GM19193 (cell line): ENCODE measurements around the gene MAST1.

Source experiments
- POLR2A ChIP-seq: IDR thresholded peaks from 4 replicates; pipeline ENCODE4 v1.6.1; 2011; ENCODE audit not compliant: insufficient read depth, insufficient read length; ENCODE audit errors: extremely low read depth

Gene MAST1

DNA sequence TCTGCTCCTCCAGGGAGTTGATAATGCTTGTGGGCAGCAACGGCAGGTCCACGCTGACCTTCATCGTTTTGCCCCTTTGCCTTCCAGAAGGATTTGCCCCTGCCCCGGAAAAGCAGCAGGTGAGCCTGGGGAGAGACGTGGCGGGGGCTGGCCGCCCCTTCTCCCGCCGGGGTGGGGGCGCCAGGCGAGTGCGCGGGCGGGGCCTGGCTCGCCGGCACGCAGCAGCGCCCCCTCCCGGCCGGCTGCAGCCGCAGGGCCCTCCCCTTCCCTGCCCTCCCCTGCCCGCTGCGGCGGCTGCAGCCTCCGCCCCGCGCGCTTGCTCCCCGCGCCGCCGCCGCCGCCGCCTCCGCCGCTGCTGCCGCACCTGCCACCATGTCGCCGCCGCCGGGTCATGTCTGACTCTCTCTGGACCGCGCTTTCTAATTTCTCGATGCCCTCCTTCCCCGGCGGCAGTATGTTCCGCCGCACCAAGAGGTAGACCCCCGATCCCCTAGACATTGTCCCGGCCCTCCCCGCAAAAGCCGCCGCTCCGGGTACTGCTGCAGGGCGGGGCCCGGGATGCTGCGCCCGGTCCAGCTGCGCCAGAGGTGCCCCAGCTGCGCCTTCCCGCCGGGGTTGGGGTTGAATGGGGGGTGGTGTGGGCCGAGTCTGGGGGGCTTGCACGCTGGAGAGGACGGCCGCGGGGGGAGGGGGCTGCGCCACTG lies at the start of gene MAST1:
TSS of gene MAST1 (plus strand) at position 334 of the 704 bp plus-strand sequence. CDS start at position 392, 58 bp downstream.
- TF ChIP-seq POLR2A: no peak

DNA sequence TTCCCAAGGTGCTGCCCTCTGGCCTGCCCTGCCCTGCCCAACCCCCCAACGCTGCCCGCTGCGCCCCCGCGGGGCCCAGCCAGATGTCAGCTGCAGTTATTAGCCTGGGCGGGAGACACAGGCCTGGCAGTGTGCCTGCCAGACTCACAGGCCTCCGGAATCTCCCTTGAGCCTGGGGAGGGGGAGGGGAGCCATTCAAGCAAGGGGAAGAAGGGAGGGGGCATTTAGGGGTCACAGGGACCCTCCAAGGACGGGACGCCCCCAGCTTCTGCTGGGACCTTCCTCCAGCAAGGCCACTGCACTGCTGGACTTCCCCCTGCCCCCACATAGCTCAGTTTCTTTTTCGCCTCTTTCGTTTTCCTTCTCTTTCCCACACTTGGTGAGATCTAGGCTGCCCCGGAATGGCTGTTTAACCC lies 49.6 kb upstream of the MAST1 start:
- peak; percentile 28 for TF ChIP-seq POLR2A

DNA sequence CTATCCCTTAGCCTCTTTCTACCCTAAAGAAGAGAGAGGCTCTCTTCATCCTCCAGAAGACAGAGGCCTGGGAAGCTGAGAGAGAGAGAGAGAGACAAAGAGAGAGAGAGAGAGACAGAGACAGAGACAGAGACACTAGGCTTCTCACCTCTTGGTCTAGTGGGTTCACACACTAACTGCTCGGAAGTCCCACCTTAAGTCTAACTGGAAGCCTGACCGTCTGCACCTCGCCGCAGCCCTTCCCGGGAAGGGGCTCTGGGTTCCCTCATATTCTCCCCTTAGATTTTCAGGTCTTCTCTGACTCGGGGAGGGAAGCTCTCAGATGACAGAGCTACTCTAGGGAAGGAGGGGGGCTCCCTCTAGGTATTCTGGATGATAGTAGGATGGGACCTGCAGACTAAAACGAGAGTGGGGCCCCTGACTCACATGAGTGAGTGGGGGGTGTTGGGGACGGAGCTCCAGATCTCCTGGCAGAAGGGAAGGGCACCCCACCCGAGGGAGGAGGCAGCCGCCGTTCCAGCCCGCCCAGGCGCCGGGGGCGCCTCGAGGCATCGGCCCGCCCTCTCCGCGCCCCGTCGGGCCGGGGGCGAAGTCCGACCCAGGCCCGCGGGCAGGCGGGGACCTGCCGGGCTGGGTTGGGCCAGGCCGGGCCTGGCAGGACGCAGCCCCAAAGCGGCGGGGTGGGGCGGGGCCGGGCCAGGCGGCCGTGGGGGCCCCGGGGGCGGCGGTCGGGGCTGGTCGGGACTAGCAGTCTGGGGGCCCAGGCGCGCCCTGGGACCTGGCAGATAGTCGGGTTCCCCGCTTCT lies 49.0 kb upstream of the MAST1 start:
- peak; percentile 56 for TF ChIP-seq POLR2A

DNA sequence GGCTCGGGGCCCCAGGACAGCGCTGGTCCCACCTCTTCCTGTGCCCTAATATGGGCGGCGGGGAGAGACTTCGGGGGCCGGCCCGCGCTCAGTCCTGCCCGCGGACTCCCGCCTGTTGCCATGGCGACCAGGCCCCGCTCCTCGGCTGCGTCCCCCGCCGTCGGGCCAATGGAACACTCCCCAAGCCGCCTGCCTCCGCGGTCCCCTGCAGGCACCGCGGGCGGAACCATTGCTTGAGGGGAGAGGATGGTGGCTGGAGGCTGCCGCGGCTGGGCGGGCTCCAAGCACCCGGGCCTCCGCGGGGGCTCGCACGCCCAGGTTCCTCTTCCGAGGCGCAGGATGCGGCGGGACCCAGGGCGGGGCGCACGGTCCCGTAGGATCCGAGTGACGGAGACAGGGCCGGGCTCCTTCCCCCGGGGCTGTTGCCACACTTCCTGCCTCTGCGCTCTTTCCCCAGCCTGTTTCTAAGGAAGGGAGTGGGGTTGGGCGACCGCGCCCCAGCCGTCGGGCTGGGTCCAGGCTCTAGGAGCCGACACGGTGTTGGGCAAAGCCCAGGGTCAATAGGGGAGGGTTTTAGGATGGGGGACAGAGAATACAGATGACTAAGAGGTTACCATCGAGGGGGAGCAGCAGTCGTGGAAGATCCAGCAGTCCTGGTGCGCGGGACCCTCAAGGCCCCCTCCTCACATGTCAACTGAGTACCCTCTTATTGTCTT lies 48.3 kb upstream of the MAST1 start:
- peak; percentile 55 for TF ChIP-seq POLR2A

DNA sequence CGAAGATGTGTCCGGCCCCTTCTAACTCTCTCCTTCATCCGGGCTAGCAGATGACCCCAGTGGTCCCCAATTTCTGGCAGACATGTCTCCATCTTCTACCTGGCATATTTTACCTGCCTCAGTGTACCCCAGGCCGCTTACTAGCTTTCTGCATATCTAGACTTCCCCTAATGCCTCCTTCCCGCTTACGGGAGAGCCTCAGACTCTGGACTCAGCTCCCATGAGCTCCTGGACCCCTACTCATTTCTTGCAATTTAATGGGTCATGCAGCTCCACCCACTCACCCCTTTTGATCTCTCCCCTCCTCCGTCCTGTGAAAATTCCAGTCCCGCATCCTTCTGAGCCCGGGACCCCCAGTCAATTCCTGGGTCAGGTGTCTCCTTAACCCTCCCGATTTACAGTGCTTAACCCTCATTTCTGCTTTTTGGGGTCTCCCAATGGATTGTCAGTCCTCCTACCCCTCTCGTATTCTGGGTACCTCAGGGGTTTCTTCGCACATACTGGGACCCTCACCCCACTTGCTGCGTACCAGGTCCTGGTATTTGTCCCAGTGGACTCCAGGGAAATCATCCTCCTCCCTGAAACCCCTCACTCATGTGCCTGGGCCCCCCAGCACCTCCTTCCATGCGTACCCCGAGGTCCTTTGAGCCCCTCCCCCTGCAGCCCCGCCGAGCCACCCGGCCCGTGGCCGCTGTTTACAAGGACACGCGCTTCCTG lies 47.5 kb upstream of the MAST1 start:
- no peak for TF ChIP-seq POLR2A

DNA sequence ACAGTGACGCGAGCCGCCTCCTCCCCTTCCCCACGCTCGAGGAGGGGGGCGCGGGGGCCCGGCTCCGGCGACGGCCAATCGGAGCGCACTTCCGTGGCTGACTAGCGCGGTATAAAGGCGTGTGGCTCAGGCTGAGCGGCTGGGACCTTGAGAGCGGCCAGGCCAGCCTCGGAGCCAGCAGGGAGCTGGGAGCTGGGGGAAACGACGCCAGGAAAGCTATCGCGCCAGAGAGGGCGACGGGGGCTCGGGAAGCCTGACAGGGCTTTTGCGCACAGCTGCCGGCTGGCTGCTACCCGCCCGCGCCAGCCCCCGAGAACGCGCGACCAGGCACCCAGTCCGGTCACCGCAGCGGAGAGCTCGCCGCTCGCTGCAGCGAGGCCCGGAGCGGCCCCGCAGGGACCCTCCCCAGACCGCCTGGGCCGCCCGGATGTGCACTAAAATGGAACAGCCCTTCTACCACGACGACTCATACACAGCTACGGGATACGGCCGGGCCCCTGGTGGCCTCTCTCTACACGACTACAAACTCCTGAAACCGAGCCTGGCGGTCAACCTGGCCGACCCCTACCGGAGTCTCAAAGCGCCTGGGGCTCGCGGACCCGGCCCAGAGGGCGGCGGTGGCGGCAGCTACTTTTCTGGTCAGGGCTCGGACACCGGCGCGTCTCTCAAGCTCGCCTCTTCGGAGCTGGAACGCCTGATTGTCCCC lies 46.8 kb upstream of the MAST1 start, which contains the start of gene JUNB:
TSS of gene JUNB (plus strand) at position 142 of the 706 bp plus-strand sequence. CDS start at position 428, 286 bp downstream.
- TF ChIP-seq POLR2A: peak; percentile 100

DNA sequence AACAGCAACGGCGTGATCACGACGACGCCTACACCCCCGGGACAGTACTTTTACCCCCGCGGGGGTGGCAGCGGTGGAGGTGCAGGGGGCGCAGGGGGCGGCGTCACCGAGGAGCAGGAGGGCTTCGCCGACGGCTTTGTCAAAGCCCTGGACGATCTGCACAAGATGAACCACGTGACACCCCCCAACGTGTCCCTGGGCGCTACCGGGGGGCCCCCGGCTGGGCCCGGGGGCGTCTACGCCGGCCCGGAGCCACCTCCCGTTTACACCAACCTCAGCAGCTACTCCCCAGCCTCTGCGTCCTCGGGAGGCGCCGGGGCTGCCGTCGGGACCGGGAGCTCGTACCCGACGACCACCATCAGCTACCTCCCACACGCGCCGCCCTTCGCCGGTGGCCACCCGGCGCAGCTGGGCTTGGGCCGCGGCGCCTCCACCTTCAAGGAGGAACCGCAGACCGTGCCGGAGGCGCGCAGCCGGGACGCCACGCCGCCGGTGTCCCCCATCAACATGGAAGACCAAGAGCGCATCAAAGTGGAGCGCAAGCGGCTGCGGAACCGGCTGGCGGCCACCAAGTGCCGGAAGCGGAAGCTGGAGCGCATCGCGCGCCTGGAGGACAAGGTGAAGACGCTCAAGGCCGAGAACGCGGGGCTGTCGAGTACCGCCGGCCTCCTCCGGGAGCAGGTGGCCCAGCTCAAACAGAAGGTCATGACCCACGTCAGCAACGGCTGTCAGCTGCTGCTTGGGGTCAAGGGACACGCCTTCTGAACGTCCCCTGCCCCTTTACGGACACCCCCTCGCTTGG lies 46.1 kb upstream of the MAST1 start:
- peak; percentile 60 for TF ChIP-seq POLR2A

DNA sequence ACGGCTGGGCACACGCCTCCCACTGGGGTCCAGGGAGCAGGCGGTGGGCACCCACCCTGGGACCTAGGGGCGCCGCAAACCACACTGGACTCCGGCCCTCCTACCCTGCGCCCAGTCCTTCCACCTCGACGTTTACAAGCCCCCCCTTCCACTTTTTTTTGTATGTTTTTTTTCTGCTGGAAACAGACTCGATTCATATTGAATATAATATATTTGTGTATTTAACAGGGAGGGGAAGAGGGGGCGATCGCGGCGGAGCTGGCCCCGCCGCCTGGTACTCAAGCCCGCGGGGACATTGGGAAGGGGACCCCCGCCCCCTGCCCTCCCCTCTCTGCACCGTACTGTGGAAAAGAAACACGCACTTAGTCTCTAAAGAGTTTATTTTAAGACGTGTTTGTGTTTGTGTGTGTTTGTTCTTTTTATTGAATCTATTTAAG lies 45.4 kb upstream of the MAST1 start:
- TF ChIP-seq POLR2A: no peak

DNA sequence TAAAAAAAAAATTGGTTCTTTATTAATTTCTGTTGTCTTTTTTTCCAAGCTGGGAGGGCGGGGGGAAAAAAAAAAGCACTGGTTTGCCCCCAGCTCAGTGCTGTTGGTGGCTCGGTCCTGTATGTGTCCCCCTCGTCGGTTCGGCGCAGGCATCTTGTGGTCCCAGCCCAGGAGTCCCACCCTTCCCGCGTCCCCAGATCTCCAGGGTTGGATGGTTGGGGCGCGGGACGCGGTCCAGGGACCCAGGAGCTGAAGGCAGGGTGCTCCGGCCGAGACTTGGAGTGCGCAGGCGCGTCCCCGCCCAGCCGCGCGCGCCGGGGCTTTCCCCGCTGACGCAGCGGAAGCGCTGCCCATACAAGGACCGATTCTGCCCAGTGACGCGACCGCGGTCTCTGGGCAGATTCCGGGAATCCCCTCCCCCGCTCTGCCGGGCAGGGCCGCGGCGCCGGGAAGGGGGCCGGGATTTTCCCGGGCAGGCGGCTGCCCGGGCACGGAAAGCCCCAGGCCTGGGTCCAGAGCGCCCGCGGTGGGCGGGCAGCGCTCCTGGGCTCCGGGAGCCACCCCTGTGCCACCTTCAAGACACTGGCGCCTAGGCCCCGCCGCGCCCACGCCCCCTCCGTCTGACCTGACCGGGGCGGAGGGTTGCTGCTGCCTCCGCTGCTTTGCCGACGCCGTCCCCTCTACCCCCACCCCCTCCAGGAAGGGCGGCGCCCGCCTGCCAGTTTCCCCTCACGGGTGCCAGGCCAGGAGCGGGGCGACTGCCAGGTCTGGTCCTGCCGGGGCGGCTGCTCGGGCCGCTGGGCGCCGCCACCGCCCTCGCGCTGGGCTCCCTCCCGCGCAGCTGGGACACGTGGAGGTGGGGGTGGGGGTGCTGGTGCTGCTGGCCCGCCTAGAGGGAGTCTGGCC lies 44.8 kb upstream of the MAST1 start:
- peak; percentile 84 for TF ChIP-seq POLR2A

DNA sequence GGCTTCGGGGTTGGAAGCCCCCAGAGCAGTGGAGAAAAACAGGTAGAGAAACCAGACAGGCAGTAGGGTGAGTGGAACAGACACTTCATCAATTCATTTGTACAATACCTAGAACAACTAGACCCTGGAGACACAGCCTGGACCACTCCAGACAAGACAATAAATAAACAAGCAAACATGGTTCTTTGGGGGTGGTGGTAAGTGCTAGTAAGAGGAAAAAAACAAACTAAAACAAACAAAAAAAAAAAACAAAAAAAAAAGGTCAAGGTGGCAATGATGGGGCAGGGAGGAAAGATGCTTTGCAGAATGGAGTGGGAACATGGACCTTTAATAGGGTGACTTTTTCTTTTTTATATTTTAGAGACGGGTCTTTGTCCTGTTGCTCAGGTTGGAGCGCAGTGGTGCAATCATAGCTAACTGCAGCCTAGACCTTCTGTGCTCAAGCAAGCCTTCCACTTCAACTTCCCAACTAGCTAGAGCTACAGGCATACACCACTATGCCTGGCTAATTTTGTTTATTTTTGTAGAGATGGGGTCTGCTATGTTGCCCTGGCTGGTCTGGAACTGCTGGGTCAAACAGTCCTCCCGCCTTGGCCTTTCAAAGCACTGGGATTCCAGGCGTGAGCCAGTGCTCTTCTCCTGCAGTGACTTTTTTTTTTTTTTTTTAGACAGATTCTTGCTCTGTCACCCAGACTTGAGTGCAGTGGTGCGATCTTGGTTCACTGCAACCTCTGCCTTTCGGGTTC lies 43.9 kb upstream of the MAST1 start:
- no peak for TF ChIP-seq POLR2A

DNA sequence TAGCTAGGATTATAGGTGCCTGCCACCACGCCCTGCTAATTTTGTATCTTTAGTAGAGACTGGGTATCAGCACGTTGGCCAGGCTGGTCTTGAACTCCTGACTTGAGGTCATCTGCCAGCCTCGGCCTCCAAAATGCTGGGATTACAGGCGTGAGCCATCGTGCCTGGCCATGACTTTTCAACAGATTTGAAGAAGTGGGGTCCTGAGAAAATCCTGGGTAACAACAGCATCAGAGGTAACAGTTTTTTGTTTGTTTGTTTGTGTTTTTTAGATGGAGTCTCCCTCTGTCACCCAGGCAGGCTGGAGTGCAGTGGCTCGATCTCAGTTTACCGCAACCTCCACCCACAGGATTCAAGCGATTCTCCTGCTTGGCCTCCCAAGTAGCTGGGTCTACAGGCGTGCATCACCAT lies 43.3 kb upstream of the MAST1 start:
- no peak for TF ChIP-seq POLR2A
